H9 (cell line): ENCODE data around the gene EML4. TPM values are rescaled to one million over a fixed set of nuclear protein-coding genes. Genes with fewer than 3 reads are reported as not detected.

ENCODE experiments used
- DNase-seq: peaks from one replicate; pipeline ENCODE4 v3.0.0-alpha.2; 2017
- H2AFZ ChIP-seq: one replicate; pipeline ENCODE4 v1.6.1; 2013; ENCODE audit warnings: mild to moderate bottlenecking, low read length, control low read depth, moderate library complexity
- H2AK5ac ChIP-seq: 2 replicates; pipeline ENCODE4 v1.6.1; 2013; ENCODE audit warnings: low read length, control low read depth, mixed read lengths; ENCODE audit not compliant: insufficient read length
- H2BK120ac ChIP-seq: one replicate; pipeline ENCODE4 v1.6.1; 2013; ENCODE audit warnings: low read depth, mild to moderate bottlenecking, low read length, control low read depth, inconsistent platforms; ENCODE audit not compliant: poor library complexity, severe bottlenecking
- H2BK12ac ChIP-seq: 2 replicates; pipeline ENCODE4 v1.6.1; 2013; ENCODE audit warnings: low read length, control low read depth, mixed read lengths, low read depth; ENCODE audit not compliant: insufficient read length
- H2BK15ac ChIP-seq: 2 replicates; pipeline ENCODE4 v1.6.1; 2013; ENCODE audit warnings: low read depth, low read length, control low read depth
- H2BK20ac ChIP-seq: one replicate; pipeline ENCODE4 v1.6.1; 2013; ENCODE audit warnings: low read depth, mild to moderate bottlenecking, low read length, control low read depth, inconsistent platforms; ENCODE audit not compliant: poor library complexity, severe bottlenecking
- H2BK5ac ChIP-seq: 2 replicates; pipeline ENCODE4 v1.6.1; 2013; ENCODE audit warnings: low read length, control low read depth, mixed read lengths; ENCODE audit not compliant: insufficient read length
- H3K14ac ChIP-seq: 2 replicates; pipeline ENCODE4 v1.6.1; 2013; ENCODE audit warnings: low read length, control low read depth; ENCODE audit not compliant: insufficient read depth
- H3K18ac ChIP-seq: 2 replicates; pipeline ENCODE4 v1.6.1; 2013; ENCODE audit warnings: low read depth, mild to moderate bottlenecking, mixed read lengths, low read length, control low read depth; ENCODE audit not compliant: insufficient read length
- H3K23ac ChIP-seq: 2 replicates; pipeline ENCODE4 v1.6.1; 2013; ENCODE audit warnings: low read length, control low read depth, mixed read lengths, low read depth; ENCODE audit not compliant: insufficient read length
- H3K23me2 ChIP-seq: 2 replicates; pipeline ENCODE4 v1.6.1; 2013; ENCODE audit warnings: low read depth, mild to moderate bottlenecking, mixed read lengths, low read length, control low read depth; ENCODE audit not compliant: insufficient read length, poor library complexity, severe bottlenecking
- H3K27ac ChIP-seq: 2 replicates; pipeline ENCODE4 v1.5.1; 2013; ENCODE audit warnings: low read length, control low read depth, mixed read lengths, low read depth; ENCODE audit not compliant: insufficient read length
- H3K27me3 ChIP-seq: 2 replicates; pipeline ENCODE4 v1.6.1; 2013; ENCODE audit warnings: low read length, control low read depth, inconsistent platforms; ENCODE audit not compliant: insufficient read depth
- H3K4ac ChIP-seq: 2 replicates; pipeline ENCODE4 v1.6.1; 2013; ENCODE audit warnings: low read depth, mild to moderate bottlenecking, control low read depth, inconsistent platforms, low read length, moderate library complexity
- H3K4me1 ChIP-seq: 2 replicates; pipeline ENCODE4 v1.6.1; 2013; ENCODE audit warnings: low read length, control low read depth, inconsistent platforms; ENCODE audit not compliant: insufficient read depth
- H3K4me2 ChIP-seq: 2 replicates; pipeline ENCODE4 v1.6.1; 2013; ENCODE audit warnings: low read length, control low read depth, mixed read lengths; ENCODE audit not compliant: insufficient read length, insufficient read depth
- H3K56ac ChIP-seq: 2 replicates; pipeline ENCODE4 v1.6.1; 2013; ENCODE audit warnings: low read depth, mild to moderate bottlenecking, mixed read lengths, low read length, control low read depth; ENCODE audit not compliant: insufficient read length
- H3K79me1 ChIP-seq: 2 replicates; pipeline ENCODE4 v1.6.1; 2013; ENCODE audit warnings: low read depth, mild to moderate bottlenecking, moderate library complexity, low read length, control low read depth, inconsistent platforms; ENCODE audit not compliant: insufficient read depth, poor library complexity, severe bottlenecking
- H3K79me2 ChIP-seq: 2 replicates; pipeline ENCODE4 v1.6.1; 2013; ENCODE audit warnings: low read length, control low read depth, inconsistent platforms; ENCODE audit not compliant: insufficient read depth
- H3K9ac ChIP-seq: 2 replicates; pipeline ENCODE4 v1.6.1; 2013; ENCODE audit warnings: low read length, control low read depth, mixed read lengths; ENCODE audit not compliant: insufficient read length; ENCODE audit errors: extremely low read depth
- H3K9me3 ChIP-seq: one replicate; pipeline ENCODE4 v1.6.1; 2013; ENCODE audit warnings: low read depth, low read length, inconsistent platforms; ENCODE audit not compliant: control insufficient read depth
- H3T11ph ChIP-seq: one replicate; pipeline ENCODE4 v1.6.1; 2013; ENCODE audit warnings: mild to moderate bottlenecking, low read length, control low read depth, inconsistent platforms
- H4K20me1 ChIP-seq: one replicate; pipeline ENCODE4 v1.6.1; 2013; ENCODE audit not compliant: control insufficient read depth, insufficient read length, insufficient read depth
- H4K5ac ChIP-seq: 2 replicates; pipeline ENCODE4 v1.6.1; 2013; ENCODE audit warnings: low read depth, mild to moderate bottlenecking, mixed read lengths, low read length, control low read depth; ENCODE audit not compliant: insufficient read length
- H4K8ac ChIP-seq: replicated peaks from 2 replicates; pipeline ENCODE4 v1.6.1; 2013; ENCODE audit warnings: low read length, control low read depth, mixed read lengths, low read depth; ENCODE audit not compliant: insufficient read length
- H4K91ac ChIP-seq: 2 replicates; pipeline ENCODE4 v1.6.1; 2013; ENCODE audit warnings: low read depth, mild to moderate bottlenecking, moderate library complexity, mixed read lengths, low read length, control low read depth; ENCODE audit not compliant: insufficient read length
- H3K27ac Mint-ChIP-seq, 3 experiments: 2 replicates in 2 of 3; 3 replicates in 1 of 3; pipeline ENCODE4 v1.8.0; 2020 to 2021; ENCODE audit warnings: mixed read lengths in 3 of 3, mild to moderate bottlenecking in 1 of 3, moderate library complexity in 1 of 3
- H3K27me3 Mint-ChIP-seq: 2 replicates; pipeline ENCODE4 v1.8.0; 2021; ENCODE audit warnings: low read depth, mild to moderate bottlenecking, moderate library complexity, mixed read lengths
- H3K36me3 Mint-ChIP-seq, 3 experiments: 2 replicates in 2 of 3; 3 replicates in 1 of 3; pipeline ENCODE4 v1.8.0; 2020 to 2021; ENCODE audit warnings: low read depth in 3 of 3, mixed read lengths in 3 of 3; ENCODE audit not compliant: insufficient read depth in 1 of 3
- H3K4me1 Mint-ChIP-seq, 2 experiments: 2 replicates each; pipeline ENCODE4 v1.8.0; 2020; ENCODE audit warnings: mixed read lengths in 2 of 2
- H3K4me3 Mint-ChIP-seq, 2 experiments: 2 replicates in 1 of 2; 3 replicates in 1 of 2; pipeline ENCODE4 v1.8.0; 2020 to 2021; ENCODE audit warnings: mild to moderate bottlenecking in 2 of 2, mixed read lengths in 2 of 2, moderate library complexity in 1 of 2
- H3K9me3 Mint-ChIP-seq, 2 experiments: 2 replicates in 1 of 2; 3 replicates in 1 of 2; pipeline ENCODE4 v1.8.0; 2020; ENCODE audit warnings: mild to moderate bottlenecking in 2 of 2, mixed read lengths in 2 of 2, moderate library complexity in 1 of 2
- CTCF ChIP-seq: fragments of 200-600 bp; sonication (generic); conservative IDR thresholded peaks from 3 replicates; pipeline ENCODE4 v1.8.0; 2021; ENCODE audit warnings: antibody characterized with exemption, mild to moderate bottlenecking
- WGBS: extraction: QIAGEN DNeasy Blood & Tissue Kit; methylation state at CpG from one replicate; pipeline ENCODE4 v1.1.7; 2013; ENCODE audit warnings: missing lambda C conversion rate, low lambda C conversion rate, mixed read lengths; ENCODE audit not compliant: insufficient read length; ENCODE audit errors: extremely low coverage; 5-methylcytosine and 5-hydroxymethylcytosine counted together
- total RNA-seq: library from RNA; stranded (reverse); gene quantifications from 2 replicates; pipeline ENCODE4 v1.2.1, GENCODE V29; 2021

EML4 gene
- total RNA-seq, 1 experiment from 2014 or later: 68.6 TPM

- H3K27ac ChIP-seq: no peak overlapping the region
- no peaks in the 10 kb centered on the region for H4K20me1 ChIP-seq
- peaks cover 38% of the 10 kb centered on the region in 2 experiments for H3K4me1 Mint-ChIP-seq
- H3K27me3 ChIP-seq: no peaks in the 10 kb centered on the region
- no peak overlapping the region; a peak in 1 of 7 replicates for H3K27ac Mint-ChIP-seq
- H3K9me3 Mint-ChIP-seq: no peaks in the 10 kb centered on the region
- peaks cover 10% of the 10 kb centered on the region for H3K27me3 Mint-ChIP-seq
- no peaks in the 10 kb centered on the region for H3K79me1 ChIP-seq
- H2BK120ac ChIP-seq: no peak overlapping the region
- no peak overlapping the region for H2BK20ac ChIP-seq
- no peak for TF ChIP-seq CTCF
- no peak overlapping the region for H3K4me3 Mint-ChIP-seq
- no peak overlapping the region for H3K23ac ChIP-seq
- no peak overlapping the region for H3K9ac ChIP-seq
- H2AK5ac ChIP-seq: no peak overlapping the region
- no peak overlapping the region for H2AFZ ChIP-seq
- H3K56ac ChIP-seq: no peak overlapping the region
- H3K18ac ChIP-seq: no peak overlapping the region
- H3K4ac ChIP-seq: no peak overlapping the region
- H2BK12ac ChIP-seq: no peak overlapping the region
- H3K4me1 ChIP-seq: peaks cover 18% of the 10 kb centered on the region
- H3K9me3 ChIP-seq: no peaks in the 10 kb centered on the region
- H2BK15ac ChIP-seq: no peak overlapping the region
- H3K4me2 ChIP-seq: no peak overlapping the region
- no peak overlapping the region for H2BK5ac ChIP-seq
- no peak for DNase-seq
- H3K14ac ChIP-seq: no peak overlapping the region
- H3K79me2 ChIP-seq: no peaks in the 10 kb centered on the region
- no peak overlapping the region for H3T11ph ChIP-seq
- H4K8ac ChIP-seq: no peak overlapping the region
- H3K36me3 Mint-ChIP-seq: no peaks in the 10 kb centered on the region
- H4K91ac ChIP-seq: no peak overlapping the region
- no peak overlapping the region for H4K5ac ChIP-seq
- WGBS: no CpG with 5 or more reads among the region's 5 CpGs
- H3K23me2 ChIP-seq: peaks cover 9% of the 10 kb centered on the region
Measured at GRCh38 chr2:42138163-42139015, 30.8 kb upstream of the EML4 start.
